Retinal pigment epithelial cell (primary cell): ENCODE data around the gene RAB27A.
"Not testable (repeated sequence)": the region's sequence is repeated elsewhere in the genome, so short reads cannot be mapped to it uniquely, and the experiment has no call there.

Experiments used
- DNase-seq: peaks from one replicate; pipeline ENCODE4 v3.0.0-alpha.2; 2010; ENCODE audit warnings: low read depth
- H3K4me3 ChIP-seq: 2 replicates; pipeline ENCODE4 v1.5.1; 2011; ENCODE audit warnings: mild to moderate bottlenecking, low read length, control low read depth, moderate library complexity
- CTCF ChIP-seq: conservative IDR thresholded peaks from 2 replicates; pipeline ENCODE4 v1.5.1; 2011; ENCODE audit warnings: low read depth, low read length, control low read depth, inconsistent platforms

The RAB27A gene

DNA sequence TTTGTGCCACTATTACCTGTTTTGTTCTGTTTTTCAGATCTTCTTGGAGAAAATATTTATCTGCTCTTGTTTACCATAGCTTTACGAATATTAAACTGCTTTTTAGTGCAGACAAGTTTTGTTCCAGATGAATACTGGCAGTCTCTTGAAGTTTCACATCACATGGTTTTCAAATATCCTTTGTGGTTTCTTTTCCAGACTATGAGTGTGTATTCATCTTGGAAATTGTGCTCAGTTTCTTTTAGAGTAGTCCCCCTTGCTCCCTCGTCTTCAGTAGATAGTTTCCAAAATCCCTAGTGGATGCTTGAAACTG is 30.6 kb upstream of the RAB27A start:
- peak overlapping the region; percentile 97 for H3K4me3 ChIP-seq
- no peak for TF ChIP-seq CTCF

GRCh38 chr15:55319537-55320237 is 30.1 kb upstream of the RAB27A start:
- DNase-seq: no peak
- H3K4me3 ChIP-seq: peak overlapping the region; percentile 97
- no peak for TF ChIP-seq CTCF

More for the DNA sequence above, 30.6 kb upstream of the RAB27A start:
- no peak for DNase-seq

- peak; percentile 65 for DNase-seq
- peak; percentile 2 for TF ChIP-seq CTCF
- H3K4me3 ChIP-seq: peak within 1 kb of the TSS; percentile 97
These were observed 29.2 kb upstream of the RAB27A start, which contains the start of the genes PIGB and PIGBOS1 for GRCh38 chr15:55318588-55319494. PIGB (plus strand) TSS chr15:55319222; CDS start chr15:55319251, 29 bp downstream. PIGBOS1 (minus strand) TSS chr15:55319123; CDS start chr15:55317792, 1,331 bp downstream.

- not testable (repeated sequence) for DNase-seq, H3K4me3 ChIP-seq
These were observed 13.2 kb upstream of the RAB27A start for GRCh38 chr15:55302801-55303200.

DNA sequence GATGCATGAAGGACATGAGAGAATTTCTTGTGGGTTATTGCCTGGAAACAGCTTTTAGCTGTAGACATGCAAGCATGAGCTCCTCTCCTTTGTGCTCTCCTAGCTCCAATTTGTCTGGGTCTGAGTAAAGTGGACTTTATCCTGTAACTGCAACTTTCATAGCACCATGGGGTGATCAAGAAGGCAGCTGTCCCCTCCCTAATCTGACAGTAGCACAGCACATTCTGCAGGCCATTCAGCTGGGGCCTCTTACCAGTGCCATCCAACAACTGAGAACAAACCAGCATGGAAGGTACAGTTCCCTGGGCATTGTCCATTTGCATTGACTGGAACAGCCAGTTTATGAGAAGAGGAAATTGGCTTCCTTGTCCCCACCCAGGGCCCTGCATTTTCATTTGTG is 7.7 kb upstream of the RAB27A start:
- no peak for DNase-seq
- TF ChIP-seq CTCF: no peak
- no peak overlapping the region for H3K4me3 ChIP-seq

GRCh38 chr15:55290528-55291057 is 980 bp upstream of the RAB27A start:
- no peak for DNase-seq
- H3K4me3 ChIP-seq: peak overlapping the region; percentile 91
- TF ChIP-seq CTCF: peak; percentile 93

- TF ChIP-seq CTCF: no peak
- no peak for DNase-seq
- peak overlapping the region; percentile 91 for H3K4me3 ChIP-seq
These were observed 435 bp downstream of the RAB27A start for GRCh38 chr15:55289011-55289745.
